ENCODE measurements around the gene MYO1H.

The MYO1H gene

GRCh38 chr12:109357032-109357431 lies 9.3 kb downstream of the MYO1H start:
- Histone ChIP-seq H2BK5ac (ENCODE audit: low read depth, low read length, poor library complexity, severe bottlenecking) (no peak overlapping the region), H3K4me3 (ENCODE audit: insufficient read depth in 1 of 2, low read depth in 1 of 2, low read length in 2 of 2) (no peak overlapping the region), H3K36me3 (ENCODE audit: control insufficient read depth in 1 of 2, insufficient read depth in 2 of 2, low read depth in 1 of 2, low read length in 2 of 2) (no peaks in the 10 kb centered on the region), H3K4me2 (ENCODE audit: low read length, poor library complexity, severe bottlenecking) (no peak overlapping the region), H3K27ac (ENCODE audit: low read length, poor library complexity, severe bottlenecking) (no peak overlapping the region), H3K23ac (ENCODE audit: low read length in 2 of 2) (no peak overlapping the region), H2BK15ac (ENCODE audit: low read depth, poor library complexity, severe bottlenecking) (no peak overlapping the region), H4K91ac (ENCODE audit: low read length) (no peak overlapping the region), H2AK5ac (ENCODE audit: low read length, severe bottlenecking) (no peak overlapping the region), H3K9me3 (ENCODE audit: control insufficient read depth, low read length) (no peaks in the 10 kb centered on the region), H3K4ac (ENCODE audit: low read depth in 1 of 2, low read length in 2 of 2) (no peak overlapping the region), H3K18ac (ENCODE audit: low read depth in 1 of 2, low read length in 2 of 2) (no peak overlapping the region), H3K27me3 (ENCODE audit: control insufficient read depth in 1 of 2, insufficient read depth in 1 of 2, low read length in 2 of 2) (peaks cover 16 to 26% of the 10 kb centered on the region in 2 experiments), H4K8ac (ENCODE audit: low read length) (no peak overlapping the region), H2BK120ac (ENCODE audit: low read depth, low read length) (no peak overlapping the region), H3K9ac (ENCODE audit: low read length) (no peak overlapping the region), H3K14ac (ENCODE audit: low read length in 2 of 2) (no peak overlapping the region), H3K4me1 (ENCODE audit: control insufficient read depth, insufficient read depth, low read depth, low read length) (no peaks in the 10 kb centered on the region), H2BK12ac (ENCODE audit: low read length in 2 of 2) (no peak overlapping the region), H2AFZ (ENCODE audit: low read depth, low read length) (no peak overlapping the region), H3K79me1 (replicated peaks; ENCODE audit: low read length, poor library complexity, severe bottlenecking) (no peaks in the 10 kb centered on the region)
- DNase-seq = no peak
- 33% methylated on average over 2 of the region's 2 CpGs for WGBS

GRCh38 chr12:109358154-109358869 lies 10.6 kb downstream of the MYO1H start:
- no peak overlapping the region for H3K18ac ChIP-seq (ENCODE audit: low read depth in 1 of 2, low read length in 2 of 2)
- no peak overlapping the region for H2BK15ac ChIP-seq (ENCODE audit: low read depth, poor library complexity, severe bottlenecking)
- no peak overlapping the region for H2BK12ac ChIP-seq (ENCODE audit: low read length in 2 of 2)
- no peak overlapping the region for H2BK120ac ChIP-seq (ENCODE audit: low read depth, low read length)
- H3K9me3 ChIP-seq (ENCODE audit: control insufficient read depth, low read length) = no peaks in the 10 kb centered on the region
- no peak overlapping the region for H4K8ac ChIP-seq (ENCODE audit: low read length)
- no peak overlapping the region for H4K91ac ChIP-seq (ENCODE audit: low read length)
- H2AFZ ChIP-seq (ENCODE audit: low read depth, low read length) = no peak overlapping the region
- H3K4ac ChIP-seq (ENCODE audit: low read depth in 1 of 2, low read length in 2 of 2) = no peak overlapping the region
- H3K4me2 ChIP-seq (ENCODE audit: low read length, poor library complexity, severe bottlenecking) = no peak overlapping the region
- H3K36me3 ChIP-seq (ENCODE audit: control insufficient read depth in 1 of 2, insufficient read depth in 2 of 2, low read depth in 1 of 2, low read length in 2 of 2) = no peaks in the 10 kb centered on the region
- no peak for DNase-seq
- no peak overlapping the region for H2AK5ac ChIP-seq (ENCODE audit: low read length, severe bottlenecking)
- H3K4me1 ChIP-seq (ENCODE audit: control insufficient read depth, insufficient read depth, low read depth, low read length) = no peaks in the 10 kb centered on the region
- WGBS = 92% methylated on average over 8 of the region's 10 CpGs
- no peak overlapping the region for H3K14ac ChIP-seq (ENCODE audit: low read length in 2 of 2)
- H3K4me3 ChIP-seq (ENCODE audit: insufficient read depth in 1 of 2, low read depth in 1 of 2, low read length in 2 of 2) = peak overlapping the region in 1 of 2 experiments; percentile 43
- H3K27ac ChIP-seq (ENCODE audit: low read length, poor library complexity, severe bottlenecking) = no peak overlapping the region
- H2BK5ac ChIP-seq (ENCODE audit: low read depth, low read length, poor library complexity, severe bottlenecking) = no peak overlapping the region
- H3K27me3 ChIP-seq (ENCODE audit: control insufficient read depth in 1 of 2, insufficient read depth in 1 of 2, low read length in 2 of 2) = peaks cover 13 to 30% of the 10 kb centered on the region in 2 experiments
- peak overlapping the region; percentile 69 for H3K9ac ChIP-seq (ENCODE audit: low read length)
- no peaks in the 10 kb centered on the region for H3K79me1 ChIP-seq (replicated peaks; ENCODE audit: low read length, poor library complexity, severe bottlenecking)
- no peak overlapping the region for H3K23ac ChIP-seq (ENCODE audit: low read length in 2 of 2)

- Histone ChIP-seq H3K14ac (ENCODE audit: low read length in 2 of 2) (no peak overlapping the region), H3K27me3 (ENCODE audit: control insufficient read depth in 1 of 2, insufficient read depth in 1 of 2, low read length in 2 of 2) (peaks cover 13 to 30% of the 10 kb centered on the region in 2 experiments), H2BK120ac (ENCODE audit: low read depth, low read length) (no peak overlapping the region), H3K9me3 (ENCODE audit: control insufficient read depth, low read length) (no peaks in the 10 kb centered on the region), H3K36me3 (ENCODE audit: control insufficient read depth in 1 of 2, insufficient read depth in 2 of 2, low read depth in 1 of 2, low read length in 2 of 2) (no peaks in the 10 kb centered on the region), H3K23ac (ENCODE audit: low read length in 2 of 2) (no peak overlapping the region), H2AK5ac (ENCODE audit: low read length, severe bottlenecking) (no peak overlapping the region), H3K4me3 (ENCODE audit: insufficient read depth in 1 of 2, low read depth in 1 of 2, low read length in 2 of 2) (no peak overlapping the region), H2BK5ac (ENCODE audit: low read depth, low read length, poor library complexity, severe bottlenecking) (no peak overlapping the region), H3K9ac (ENCODE audit: low read length) (no peak overlapping the region), H4K91ac (ENCODE audit: low read length) (no peak overlapping the region), H2BK15ac (ENCODE audit: low read depth, poor library complexity, severe bottlenecking) (no peak overlapping the region), H3K4ac (ENCODE audit: low read depth in 1 of 2, low read length in 2 of 2) (no peak overlapping the region), H2AFZ (ENCODE audit: low read depth, low read length) (no peak overlapping the region), H3K27ac (ENCODE audit: low read length, poor library complexity, severe bottlenecking) (no peak overlapping the region), H3K79me1 (replicated peaks; ENCODE audit: low read length, poor library complexity, severe bottlenecking) (no peaks in the 10 kb centered on the region), H3K4me2 (ENCODE audit: low read length, poor library complexity, severe bottlenecking) (no peak overlapping the region), H4K8ac (ENCODE audit: low read length) (no peak overlapping the region), H2BK12ac (ENCODE audit: low read length in 2 of 2) (no peak overlapping the region), H3K4me1 (ENCODE audit: control insufficient read depth, insufficient read depth, low read depth, low read length) (no peaks in the 10 kb centered on the region), H3K18ac (ENCODE audit: low read depth in 1 of 2, low read length in 2 of 2) (no peak overlapping the region)
- 91% methylated on average over 20 of the region's 20 CpGs for WGBS
- no peak for DNase-seq
Observed at GRCh38 chr12:109359131-109359690, 11.5 kb downstream of the MYO1H start.

GRCh38 chr12:109369831-109370230 lies 22.1 kb downstream of the MYO1H start:
- no peak overlapping the region for H3K27ac ChIP-seq (ENCODE audit: low read length, poor library complexity, severe bottlenecking)
- no peak overlapping the region for H2BK120ac ChIP-seq (ENCODE audit: low read depth, low read length)
- no peak overlapping the region for H4K8ac ChIP-seq (ENCODE audit: low read length)
- H3K4ac ChIP-seq (ENCODE audit: low read depth in 1 of 2, low read length in 2 of 2) = no peak overlapping the region
- H3K9me3 ChIP-seq (ENCODE audit: control insufficient read depth, low read length) = no peaks in the 10 kb centered on the region
- DNase-seq = no peak
- H3K14ac ChIP-seq (ENCODE audit: low read length in 2 of 2) = no peak overlapping the region
- H3K18ac ChIP-seq (ENCODE audit: low read depth in 1 of 2, low read length in 2 of 2) = no peak overlapping the region
- no peak overlapping the region for H2AK5ac ChIP-seq (ENCODE audit: low read length, severe bottlenecking)
- no peak overlapping the region for H4K91ac ChIP-seq (ENCODE audit: low read length)
- H3K23ac ChIP-seq (ENCODE audit: low read length in 2 of 2) = no peak overlapping the region
- no peak overlapping the region for H2AFZ ChIP-seq (ENCODE audit: low read depth, low read length)
- H2BK15ac ChIP-seq (ENCODE audit: low read depth, poor library complexity, severe bottlenecking) = no peak overlapping the region
- H3K4me1 ChIP-seq (ENCODE audit: control insufficient read depth, insufficient read depth, low read depth, low read length) = no peaks in the 10 kb centered on the region
- no peaks in the 10 kb centered on the region for H3K36me3 ChIP-seq (ENCODE audit: control insufficient read depth in 1 of 2, insufficient read depth in 2 of 2, low read depth in 1 of 2, low read length in 2 of 2)
- H3K4me3 ChIP-seq (ENCODE audit: insufficient read depth in 1 of 2, low read depth in 1 of 2, low read length in 2 of 2) = no peak overlapping the region
- no peak overlapping the region for H2BK5ac ChIP-seq (ENCODE audit: low read depth, low read length, poor library complexity, severe bottlenecking)
- no peak overlapping the region for H3K9ac ChIP-seq (ENCODE audit: low read length)
- H3K27me3 ChIP-seq (ENCODE audit: control insufficient read depth in 1 of 2, insufficient read depth in 1 of 2, low read length in 2 of 2) = peaks cover 15 to 40% of the 10 kb centered on the region in 2 experiments
- WGBS = 89% methylated on average over 5 of the region's 5 CpGs
- H3K4me2 ChIP-seq (ENCODE audit: low read length, poor library complexity, severe bottlenecking) = no peak overlapping the region
- H2BK12ac ChIP-seq (ENCODE audit: low read length in 2 of 2) = no peak overlapping the region
- no peaks in the 10 kb centered on the region for H3K79me1 ChIP-seq (replicated peaks; ENCODE audit: low read length, poor library complexity, severe bottlenecking)

Data from mesenchymal stem cell (in vitro differentiated cells and primary cell).